PC-3 (cell line): ENCODE data around the gene CFAP46. TPM values are rescaled to one million over a fixed set of nuclear protein-coding genes. Genes with fewer than 3 reads are reported as not detected.

ENCODE experiments used
- ATAC-seq: fragments of 200-7000 bp; cut with Tn5 transposase; 2 replicates; pipeline ENCODE4 v1.9.1; 2020; ENCODE audit warnings: mild to moderate bottlenecking, moderate library complexity
- BruUV-seq: library from RNA; stranded (reverse); fragments of 400-500 nt; replicated peaks from 2 replicates; lab custom pipeline; 2021; lab: Mats Ljungman, UMichigan
- CTCF ChIA-PET: fragments of 300-600 bp; sonication (Branson Sonifier 250); formaldehyde crosslinking; loops from one replicate; lab custom pipeline; 2022; ENCODE audit warnings: antibody characterized with exemption; lab: Charles Lee
- POLR2A ChIA-PET: fragments of 300-600 bp; sonication (Branson Sonifier 250); formaldehyde crosslinking; loops from one replicate; lab custom pipeline; 2022; ENCODE audit warnings: antibody characterized with exemption; ENCODE audit not compliant: unreplicated experiment; lab: Charles Lee
- DNase-seq: peaks from one replicate; pipeline ENCODE4 v3.0.0-alpha.2; 2015
- H2AFZ ChIP-seq: fragments of 300-600 bp; sonication (generic); 2 replicates; pipeline ENCODE4 v1.6.0; 2016; ENCODE audit warnings: antibody characterized with exemption, low read length
- H3F3A ChIP-seq: fragments of 300-600 bp; sonication (generic); one replicate; pipeline ENCODE4 v1.6.0; 2017; ENCODE audit warnings: antibody characterized with exemption, low read length, control low read depth, mild to moderate bottlenecking; ENCODE audit not compliant: unreplicated experiment
- H3K27ac ChIP-seq: fragments of 300-600 bp; sonication (generic); 2 replicates; pipeline ENCODE4 v1.5.1; 2016; ENCODE audit warnings: mild to moderate bottlenecking, low read length
- H3K27me3 ChIP-seq: fragments of 300-600 bp; sonication (generic); 2 replicates; pipeline ENCODE4 v1.6.1; 2016; ENCODE audit warnings: low read length, mixed read lengths
- H3K36me3 ChIP-seq: fragments of 300-600 bp; sonication (generic); 2 replicates; pipeline ENCODE4 v1.6.1; 2016; ENCODE audit warnings: low read depth, mixed run types, low read length, mixed read lengths
- H3K4me1 ChIP-seq: fragments of 300-600 bp; sonication (generic); 2 replicates; pipeline ENCODE4 v1.5.1; 2016; ENCODE audit warnings: low read length; ENCODE audit not compliant: insufficient read depth
- H3K4me2 ChIP-seq: fragments of 300-600 bp; sonication (generic); 2 replicates; pipeline ENCODE4 v1.6.0; 2016; ENCODE audit warnings: low read length
- H3K4me3 ChIP-seq: fragments of 300-600 bp; sonication (generic); 2 replicates; pipeline ENCODE4 v1.5.1; 2016; ENCODE audit warnings: mild to moderate bottlenecking, low read length, mixed read lengths
- H3K79me2 ChIP-seq: fragments of 300-600 bp; sonication (generic); 2 replicates; pipeline ENCODE4 v1.6.1; 2017; ENCODE audit warnings: low read length, mixed read lengths
- H3K9ac ChIP-seq: fragments of 300-600 bp; sonication (generic); 2 replicates; pipeline ENCODE4 v1.6.0; 2016; ENCODE audit warnings: mild to moderate bottlenecking, low read length
- H3K9me2 ChIP-seq: fragments of 300-600 bp; sonication (generic); replicated peaks from 2 replicates; pipeline ENCODE4 v1.6.1; 2016; ENCODE audit warnings: mixed run types, low read length, mixed read lengths
- H3K9me3 ChIP-seq: fragments of 300-600 bp; sonication (generic); 2 replicates; pipeline ENCODE4 v1.6.1; 2016; ENCODE audit warnings: low read length, mixed read lengths
- H4K20me1 ChIP-seq: fragments of 300-600 bp; sonication (generic); 2 replicates; pipeline ENCODE4 v1.6.1; 2016; ENCODE audit warnings: low read length, mixed read lengths
- CTCF ChIP-seq: fragments of 300-600 bp; sonication (generic); conservative IDR thresholded peaks from 2 replicates; pipeline ENCODE4 v1.5.1; 2017; ENCODE audit warnings: antibody characterized with exemption, low read depth, mild to moderate bottlenecking, low read length
- EZH2 ChIP-seq: fragments of 300-600 bp; sonication (generic); IDR thresholded peaks from one replicate; pipeline ENCODE4 v1.6.1; 2017; ENCODE audit warnings: antibody characterized with exemption, mild to moderate bottlenecking, low read length; ENCODE audit not compliant: unreplicated experiment
- EZH2phosphoT487 ChIP-seq: fragments of 300-600 bp; sonication (generic); IDR thresholded peaks from 2 replicates; pipeline ENCODE4 v1.6.1; 2018; ENCODE audit warnings: mild to moderate bottlenecking, antibody characterized with exemption, low read length, borderline replicate concordance
- intact Hi-C: fragments of 100-400 bp; cut with micrococcal nuclease; formaldehyde crosslinking; loops from 2 replicates; pipeline ENCODE4 v1.9.0; 2023
- total RNA-seq: library from RNA; depleted of rRNA; stranded (reverse); fragments of >200 nt; gene quantifications from 2 replicates; pipeline ENCODE4 v1.2.3, GENCODE V29; 2014

CFAP46 gene
- total RNA-seq, 1 experiment from 2014 or later: 0.04 TPM

- no peak for DNase-seq
- no peak overlapping the region for H3K9ac ChIP-seq
- H3K9me2 ChIP-seq: no peaks in the 10 kb centered on the region
- no peaks in the 10 kb centered on the region for H3K79me2 ChIP-seq
- no peaks in the 10 kb centered on the region for H3K36me3 ChIP-seq
- no peaks in the 10 kb centered on the region for H4K20me1 ChIP-seq
- H2AFZ ChIP-seq: no peak overlapping the region
- peaks cover 29% of the 10 kb centered on the region for H3K27me3 ChIP-seq
- intact Hi-C loops: loop anchor here (5.0 kb wide), 1 partner anchor 47 kb away; no protein-coding TSS in a partner anchor
- no peaks in the 10 kb centered on the region for H3F3A ChIP-seq
- ChIA-PET POLR2A (no interaction called here), CTCF (no interaction called here)
- no peaks in the 10 kb centered on the region for H3K4me1 ChIP-seq
- TF ChIP-seq EZH2 (no peak), EZH2phosphoT487 (no peak), CTCF (no peak)
- no TSS peak for BruUV-seq
- H3K9me3 ChIP-seq: no peaks in the 10 kb centered on the region
- H3K27ac ChIP-seq: no peak overlapping the region
- no peak overlapping the region for H3K4me2 ChIP-seq
- no peak for ATAC-seq
- no peak overlapping the region for H3K4me3 ChIP-seq
Measured at GRCh38 chr10:132884691-132885271, 57.6 kb downstream of the CFAP46 start.

GRCh38 chr10:132884041-132884440, 58.3 kb downstream of the CFAP46 start:
- TF ChIP-seq EZH2 (no peak), CTCF (no peak), EZH2phosphoT487 (no peak)
- H3F3A ChIP-seq: no peaks in the 10 kb centered on the region
- peaks cover 29% of the 10 kb centered on the region for H3K27me3 ChIP-seq
- H3K4me1 ChIP-seq: no peaks in the 10 kb centered on the region
- H4K20me1 ChIP-seq: no peaks in the 10 kb centered on the region
- CTCF ChIA-PET: no interaction called here
- no peaks in the 10 kb centered on the region for H3K9me2 ChIP-seq
- no peaks in the 10 kb centered on the region for H3K9me3 ChIP-seq
- H3K9ac ChIP-seq: no peak overlapping the region
- intact Hi-C loops: no loop called here
- no peak overlapping the region for H3K4me3 ChIP-seq
- no TSS peak for BruUV-seq
- DNase-seq (no peak), ATAC-seq (no peak)
- no peaks in the 10 kb centered on the region for H3K36me3 ChIP-seq
- H3K27ac ChIP-seq: no peak overlapping the region
- no peak overlapping the region for H3K4me2 ChIP-seq
- POLR2A ChIA-PET: no interaction called here
- H2AFZ ChIP-seq: no peak overlapping the region
- H3K79me2 ChIP-seq: no peaks in the 10 kb centered on the region

- Histone ChIP-seq H3K27me3 (peaks cover 34% of the 10 kb centered on the region), H3K79me2 (no peaks in the 10 kb centered on the region), H3K27ac (no peak overlapping the region), H3F3A (no peaks in the 10 kb centered on the region), H3K36me3 (no peaks in the 10 kb centered on the region), H3K9ac (no peak overlapping the region), H3K4me2 (no peak overlapping the region), H3K9me3 (no peaks in the 10 kb centered on the region), H2AFZ (no peak overlapping the region), H3K4me3 (no peak overlapping the region), H3K4me1 (no peaks in the 10 kb centered on the region), H3K9me2 (no peaks in the 10 kb centered on the region), H4K20me1 (no peaks in the 10 kb centered on the region)
- TF ChIP-seq EZH2 (no peak), CTCF (no peak), EZH2phosphoT487 (no peak)
- POLR2A ChIA-PET: no interaction called here
- no TSS peak for BruUV-seq
- ATAC-seq (no peak), DNase-seq (no peak)
- intact Hi-C loops: no loop called here
- CTCF ChIA-PET: no interaction called here
Measured at GRCh38 chr10:132883391-132883881, 58.9 kb downstream of the CFAP46 start.
